ENCODE measurements around the gene DCAF4. TPM values are rescaled to one million over a fixed set of nuclear protein-coding genes. Genes with fewer than 3 reads are reported as not detected.

Gene DCAF4, protein sequence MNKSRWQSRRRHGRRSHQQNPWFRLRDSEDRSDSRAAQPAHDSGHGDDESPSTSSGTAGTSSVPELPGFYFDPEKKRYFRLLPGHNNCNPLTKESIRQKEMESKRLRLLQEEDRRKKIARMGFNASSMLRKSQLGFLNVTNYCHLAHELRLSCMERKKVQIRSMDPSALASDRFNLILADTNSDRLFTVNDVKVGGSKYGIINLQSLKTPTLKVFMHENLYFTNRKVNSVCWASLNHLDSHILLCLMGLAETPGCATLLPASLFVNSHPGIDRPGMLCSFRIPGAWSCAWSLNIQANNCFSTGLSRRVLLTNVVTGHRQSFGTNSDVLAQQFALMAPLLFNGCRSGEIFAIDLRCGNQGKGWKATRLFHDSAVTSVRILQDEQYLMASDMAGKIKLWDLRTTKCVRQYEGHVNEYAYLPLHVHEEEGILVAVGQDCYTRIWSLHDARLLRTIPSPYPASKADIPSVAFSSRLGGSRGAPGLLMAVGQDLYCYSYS
- 9.5 and 19.3 TPM in 2 replicates for total RNA-seq (2014; rRNA removed; shearing (Covaris generic))
- 11.5 and 13.8 TPM in 2 replicates for polyA plus RNA-seq (2015; cell fraction: cytosol; rRNA removed)
- polyA plus RNA-seq (2015; cell fraction: nucleus; rRNA removed) = 35.6 and 36.5 TPM in 2 replicates

DNA sequence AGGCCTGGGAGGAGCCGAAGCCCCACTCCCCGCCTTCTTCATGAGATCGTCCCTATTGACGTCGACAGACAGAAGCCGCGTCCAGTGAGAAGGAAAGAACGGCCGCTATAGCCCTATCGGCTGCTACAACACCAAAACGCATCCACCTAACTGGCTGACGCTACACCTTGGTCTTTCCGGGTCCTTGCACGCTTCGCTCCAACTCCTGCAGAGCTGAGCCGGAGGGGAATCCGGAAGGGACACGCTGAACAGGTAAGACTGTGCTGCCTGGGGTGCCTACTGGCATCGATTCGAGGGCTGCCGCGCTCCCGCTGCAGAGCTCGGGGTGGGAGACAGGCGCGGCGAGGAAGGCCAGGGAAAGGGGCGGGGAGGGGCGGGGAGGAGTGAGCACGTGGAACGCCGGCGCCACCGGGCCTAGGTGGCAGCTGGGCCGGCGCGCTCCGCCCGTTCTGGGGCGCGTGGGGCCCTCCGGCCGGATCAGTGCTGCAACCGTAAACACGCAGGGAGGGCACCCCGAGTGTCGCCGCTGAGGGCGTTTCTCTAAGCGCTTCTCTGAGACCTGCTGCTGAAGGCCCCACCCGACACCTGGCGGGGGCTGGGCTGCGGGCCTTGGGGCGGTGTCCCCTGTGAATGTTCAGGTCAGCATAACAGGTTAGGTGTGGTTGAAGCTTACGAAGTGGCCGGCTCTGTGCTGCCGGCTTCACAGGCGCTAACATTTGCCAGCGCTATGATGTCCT lies at the start of gene DCAF4:
TSS of gene DCAF4 (plus strand) at position 173 of the 737 bp plus-strand sequence. CDS start 11,515 bp downstream, outside the sequence.
- peak; percentile 94 for DNase-seq (ENCODE audit: low read depth)

DNA sequence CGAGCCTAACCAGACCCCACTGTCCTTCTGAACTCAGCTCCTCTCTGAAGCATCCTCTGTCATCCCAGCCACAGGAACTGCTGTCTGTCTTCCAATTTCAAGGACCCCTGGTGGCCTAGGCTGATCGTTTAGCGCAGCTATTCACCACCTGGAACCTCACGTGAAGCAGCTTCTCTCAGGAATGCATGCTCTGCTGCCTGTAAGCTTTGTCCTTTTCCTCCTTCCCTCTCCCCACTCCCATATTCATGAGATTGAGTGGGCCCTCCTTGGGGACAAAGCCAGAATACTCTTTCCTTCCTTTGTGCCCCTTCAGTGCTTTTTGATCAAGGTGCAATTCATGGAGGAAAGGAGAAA lies 49.6 kb upstream of the DCAF4 start:
- DNase-seq (ENCODE audit: low read depth) = no peak

DNA sequence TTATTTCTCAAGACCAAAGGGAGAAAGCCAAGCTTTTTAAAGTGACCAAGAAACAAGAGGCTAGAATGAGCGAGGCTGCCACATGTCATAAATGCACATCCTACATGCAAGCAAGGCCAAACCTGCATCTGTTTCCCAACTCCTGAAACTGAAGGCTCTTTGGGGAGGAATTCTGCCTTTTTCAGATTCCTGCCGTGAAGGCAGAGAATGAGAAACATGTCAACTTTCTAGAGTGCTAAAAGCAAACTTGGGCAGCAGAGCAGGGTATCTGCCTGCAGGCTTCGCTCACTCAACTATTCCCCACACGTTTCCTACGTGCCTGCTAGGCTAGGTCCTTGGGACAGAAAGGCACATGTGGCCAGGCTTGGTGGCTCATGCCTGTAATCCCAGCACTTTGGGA lies 47.5 kb upstream of the DCAF4 start:
- DNase-seq (ENCODE audit: low read depth) = no peak

DNA sequence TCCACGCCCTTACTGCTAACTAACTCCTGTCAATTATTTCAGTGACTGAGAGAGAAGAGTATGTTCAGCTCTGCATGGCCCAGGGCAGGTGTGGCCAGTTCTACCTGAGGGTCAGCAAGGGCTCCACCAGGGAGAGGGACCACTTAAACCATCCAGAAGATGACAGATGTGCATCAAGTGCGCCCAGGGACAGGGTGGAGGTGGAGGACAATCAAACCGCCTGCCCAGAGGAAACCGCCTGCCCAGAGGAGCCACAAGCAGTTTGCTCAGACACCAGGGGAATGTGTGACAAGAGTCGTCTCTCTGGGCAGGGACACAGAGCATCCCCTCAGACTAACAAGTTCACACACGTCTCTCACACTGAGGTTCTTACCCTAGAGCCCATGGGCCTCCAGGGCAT lies 46.8 kb upstream of the DCAF4 start:
- DNase-seq (ENCODE audit: low read depth) = no peak

DNA sequence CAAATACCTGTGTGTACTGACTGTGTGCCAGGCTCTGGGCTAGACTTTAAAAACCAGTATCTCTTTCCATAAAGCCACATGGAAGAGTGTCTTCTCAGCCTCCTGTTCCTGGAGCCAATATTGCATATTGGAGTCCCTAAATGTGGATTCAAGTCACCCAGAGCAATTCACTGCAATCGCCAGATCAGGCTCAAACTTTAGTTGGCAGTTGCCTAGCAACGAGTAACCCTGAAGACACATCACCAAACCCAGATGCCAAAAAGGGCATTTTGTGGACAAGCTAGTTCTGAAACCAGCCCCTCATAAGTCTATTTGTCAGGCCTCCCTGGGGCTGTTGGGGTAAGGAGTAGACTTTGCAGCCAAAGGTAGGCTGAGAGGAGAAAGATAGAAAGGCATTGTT lies 46.1 kb upstream of the DCAF4 start:
- DNase-seq (ENCODE audit: low read depth) = no peak

DNA sequence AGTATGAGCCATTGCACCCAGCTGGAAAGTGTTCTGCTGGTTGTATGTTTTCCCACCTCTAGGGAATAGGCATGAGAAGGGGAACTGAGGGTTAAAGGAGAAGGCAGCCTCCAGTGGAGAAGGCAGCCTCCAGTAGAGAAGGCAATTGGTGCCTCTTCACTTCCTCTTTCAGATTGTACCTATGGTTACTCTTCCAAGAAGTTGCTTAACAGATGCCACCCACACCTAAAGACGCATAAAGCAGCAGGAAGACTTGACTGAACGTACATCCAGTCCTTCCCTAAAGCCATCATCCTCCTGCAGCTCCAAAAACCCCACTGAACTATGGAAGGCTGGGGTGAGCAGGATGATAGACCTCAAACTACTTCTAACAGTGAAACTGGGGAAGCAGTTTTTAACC lies 45.4 kb upstream of the DCAF4 start:
- no peak for DNase-seq (ENCODE audit: low read depth)

DNA sequence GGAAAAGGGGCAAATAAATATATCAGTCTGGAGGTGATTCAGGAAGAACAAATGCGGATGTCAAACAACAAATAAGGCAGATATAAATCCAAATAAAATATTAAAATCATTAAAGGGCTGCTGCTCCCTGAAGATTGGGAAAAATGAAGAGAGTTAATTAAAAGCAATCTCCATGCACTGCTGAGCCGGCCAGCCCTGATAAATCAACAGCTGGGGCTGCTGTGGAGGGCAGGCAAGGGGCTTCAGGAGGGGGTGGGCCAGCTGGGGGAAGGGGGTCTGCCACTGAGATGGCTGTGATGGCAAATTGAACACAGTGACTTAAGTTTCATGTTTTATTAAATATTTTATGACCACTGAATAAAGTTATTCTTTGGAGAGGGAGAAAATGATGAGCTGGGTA lies 44.7 kb upstream of the DCAF4 start:
- no peak for DNase-seq (ENCODE audit: low read depth)

DNA sequence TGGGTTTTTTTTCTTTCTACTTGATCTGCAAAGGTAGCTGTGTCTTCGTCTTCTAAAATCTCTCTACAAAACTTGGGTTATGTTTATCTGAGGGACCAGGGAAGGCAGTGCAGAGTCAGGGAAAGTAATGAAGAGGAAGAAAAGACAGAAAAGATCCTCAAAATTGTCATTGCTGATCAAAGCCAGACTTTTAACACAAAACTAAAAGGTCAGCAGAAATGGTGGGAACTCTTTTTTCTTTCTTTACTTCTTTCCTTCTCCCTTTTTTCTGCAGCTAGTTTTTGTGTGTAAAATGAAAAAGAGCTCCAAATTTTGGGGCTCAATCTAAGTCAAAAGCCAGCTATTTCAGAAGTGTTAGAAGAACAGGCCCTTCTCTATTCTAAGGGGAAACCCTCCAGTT lies 44.2 kb upstream of the DCAF4 start:
- DNase-seq (ENCODE audit: low read depth) = no peak

DNA sequence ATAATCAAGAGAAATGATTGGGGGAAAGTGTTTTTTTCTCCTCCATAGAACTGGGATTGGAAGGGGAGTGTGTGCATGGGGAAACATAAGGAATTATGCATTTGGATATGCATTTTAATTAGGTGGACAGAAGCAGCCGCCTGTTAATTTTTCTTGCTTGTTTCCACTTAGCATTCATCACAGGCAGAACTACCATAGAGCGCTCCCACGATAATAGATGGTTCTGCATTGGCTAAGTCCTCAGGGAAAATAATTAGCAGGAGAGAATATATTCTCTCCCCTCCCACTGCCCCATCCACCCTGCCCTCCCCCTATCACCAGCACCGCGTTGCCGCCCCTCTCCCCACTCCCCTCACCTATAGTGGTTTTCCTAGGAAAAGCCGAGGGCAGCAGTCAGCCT lies 43.8 kb upstream of the DCAF4 start:
- no peak for DNase-seq (ENCODE audit: low read depth)

DNA sequence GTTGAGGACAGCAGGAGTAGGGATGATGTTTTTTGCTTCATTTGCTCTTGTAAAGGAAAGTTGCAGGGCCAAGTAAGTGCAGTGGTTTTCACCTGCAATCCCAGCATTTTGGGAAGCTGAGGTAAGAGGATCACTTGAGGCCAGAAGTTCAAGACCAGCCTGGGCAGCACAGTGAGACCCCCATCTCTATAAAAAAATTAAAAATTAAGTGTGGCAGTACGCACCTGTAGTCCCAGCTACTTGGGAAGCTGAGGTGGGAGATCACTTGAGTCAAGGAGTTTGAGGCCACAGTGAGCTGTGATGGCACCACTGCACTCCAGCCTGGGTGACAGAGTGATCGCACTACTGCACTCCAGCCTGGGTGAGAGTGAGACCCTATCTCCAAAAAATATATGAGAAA lies 43.2 kb upstream of the DCAF4 start:
- DNase-seq (ENCODE audit: low read depth) = no peak

DNA sequence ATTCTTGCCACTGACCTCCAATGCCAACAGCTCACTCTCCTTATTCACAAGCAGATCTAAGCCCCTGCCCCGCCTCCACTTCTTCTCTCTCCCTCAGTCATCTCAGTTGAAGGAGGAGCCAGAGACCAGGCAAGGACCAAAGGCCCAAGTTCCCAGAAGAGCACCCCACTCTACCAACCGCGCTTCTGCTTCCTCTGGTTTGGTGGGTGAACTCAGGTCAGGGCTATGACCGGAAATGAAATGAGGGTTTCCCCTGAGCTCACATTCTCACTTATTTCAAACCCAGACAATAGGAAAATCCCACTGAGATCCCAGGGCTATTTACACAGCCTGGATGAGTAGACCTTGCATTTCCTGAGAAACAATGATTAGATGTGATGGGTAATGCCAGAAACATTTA lies 42.3 kb upstream of the DCAF4 start:
- DNase-seq (ENCODE audit: low read depth) = peak; percentile 58

DNA sequence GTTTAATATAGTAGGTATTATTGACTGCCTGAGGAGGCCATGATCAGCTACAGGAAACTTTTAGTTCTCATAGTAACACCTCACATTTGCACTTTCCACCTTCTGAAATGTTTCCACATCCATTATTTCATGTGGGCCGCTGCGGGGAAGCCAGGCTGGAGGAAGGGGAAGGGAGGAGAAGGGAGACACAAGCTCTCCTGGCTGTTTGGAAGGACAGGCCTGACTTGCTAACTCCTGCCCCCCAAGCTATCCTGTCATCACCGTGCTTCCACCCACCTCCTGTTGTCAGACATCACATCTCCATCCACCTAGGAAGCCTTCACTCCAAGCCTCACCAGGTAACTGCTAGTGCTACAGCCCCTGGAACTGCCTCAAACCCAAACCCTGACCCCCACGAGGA lies 41.9 kb upstream of the DCAF4 start:
- no peak for DNase-seq (ENCODE audit: low read depth)

DNA sequence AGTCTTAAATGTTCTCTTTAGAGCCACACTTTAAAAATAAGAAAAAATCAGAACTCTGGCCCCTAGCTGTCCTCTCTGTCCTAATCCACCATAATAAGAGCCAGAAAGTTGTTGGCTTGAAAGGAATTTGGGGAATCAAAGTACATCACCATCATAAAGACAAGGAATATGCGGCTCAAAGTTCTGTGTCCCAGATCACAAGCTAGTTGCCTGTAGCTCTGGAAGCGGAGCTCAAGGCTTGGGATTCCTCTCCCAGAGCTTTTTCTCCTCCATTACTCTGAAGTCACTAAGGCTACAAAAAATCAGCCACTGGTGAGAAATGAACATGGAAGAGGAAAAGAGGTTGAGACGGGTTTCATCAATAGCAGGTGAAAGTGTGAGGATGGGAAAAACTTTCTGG lies 38.8 kb upstream of the DCAF4 start:
- no peak for DNase-seq (ENCODE audit: low read depth)

DNA sequence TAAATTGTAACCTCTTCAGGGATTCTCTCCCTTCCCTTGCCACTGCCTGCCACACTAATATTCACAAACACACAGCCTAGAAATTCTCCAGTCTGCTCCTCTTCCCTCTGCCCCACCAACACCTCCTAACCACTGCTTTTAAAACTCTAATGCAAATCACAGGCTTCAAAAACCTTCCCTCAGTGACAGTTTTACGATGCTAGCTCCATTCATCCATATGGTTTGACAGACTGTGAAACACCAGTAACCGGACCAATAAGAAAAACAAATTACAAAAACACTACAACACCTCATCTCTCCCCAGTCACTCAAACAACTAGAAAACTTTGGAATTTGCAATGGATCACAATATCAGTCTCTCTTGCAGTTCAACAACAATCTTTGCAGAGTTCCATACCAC lies 38.1 kb upstream of the DCAF4 start:
- DNase-seq (ENCODE audit: low read depth) = no peak

DNA sequence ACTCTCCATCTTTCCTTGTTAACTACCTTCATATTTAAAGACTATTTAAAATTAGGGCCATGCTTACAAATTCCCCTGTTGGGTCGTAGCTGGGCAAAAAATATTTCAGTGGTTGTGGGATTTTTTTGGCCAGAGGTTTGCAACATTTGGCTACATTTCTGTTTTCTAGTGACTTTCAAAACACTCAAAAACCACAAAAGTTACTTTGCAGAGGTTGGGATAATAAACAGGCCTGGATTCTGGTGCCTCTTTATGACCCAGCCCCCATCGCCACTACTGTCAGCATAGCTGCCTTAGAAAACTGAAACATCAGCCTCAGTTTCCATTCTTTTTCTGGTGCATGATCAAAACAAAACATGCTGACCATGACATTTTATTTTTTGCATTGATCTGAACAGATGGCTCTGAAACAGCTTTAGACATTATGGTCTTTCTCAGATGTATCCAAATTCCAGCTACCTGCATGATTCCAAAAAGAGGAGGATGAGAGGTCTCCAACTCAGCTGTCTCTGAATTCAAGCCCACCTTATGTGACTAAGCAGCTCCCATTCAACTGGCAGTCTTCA lies 37.5 kb upstream of the DCAF4 start:
- no peak for DNase-seq (ENCODE audit: low read depth)

DNA sequence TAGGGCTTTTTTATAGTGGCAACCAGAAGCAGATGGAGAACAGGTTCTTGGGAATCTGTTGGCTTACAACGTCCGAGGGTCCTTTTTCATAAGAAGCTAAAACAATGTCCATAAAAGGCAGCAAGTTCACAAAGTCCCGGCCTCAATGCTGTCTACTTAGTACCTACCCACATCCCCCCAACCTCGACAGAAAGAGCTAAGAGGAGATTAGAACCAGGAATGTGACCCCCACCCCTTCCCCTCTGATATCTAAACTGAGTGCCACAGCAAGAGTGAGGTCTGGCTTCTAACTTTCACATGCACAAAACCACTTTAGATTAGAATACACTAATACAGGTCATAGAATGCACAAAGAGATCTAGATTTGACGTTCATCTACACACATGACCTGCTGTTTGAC lies 36.9 kb upstream of the DCAF4 start:
- DNase-seq (ENCODE audit: low read depth) = no peak

DNA sequence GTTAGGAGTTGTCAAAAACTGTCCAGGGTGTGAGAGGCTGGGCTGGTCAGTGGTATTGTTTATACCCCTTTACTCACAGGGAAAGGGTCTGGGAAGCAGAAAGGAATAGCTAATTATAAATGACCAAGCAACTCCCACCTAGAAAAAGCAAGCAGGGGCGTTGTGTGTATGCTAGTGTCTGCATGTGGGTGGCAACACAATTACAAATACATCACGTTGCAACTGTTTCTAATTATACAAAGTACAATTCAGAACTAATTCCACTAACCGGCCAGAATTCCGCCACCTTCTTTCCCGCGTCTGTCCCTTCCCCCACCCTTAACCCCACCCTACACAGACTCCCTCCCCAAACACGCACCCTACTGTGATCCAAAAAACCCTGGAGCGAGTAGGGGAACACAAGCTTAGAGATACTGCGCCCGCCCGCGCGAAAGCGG lies 34.6 kb upstream of the DCAF4 start:
- no peak for DNase-seq (ENCODE audit: low read depth)

DNA sequence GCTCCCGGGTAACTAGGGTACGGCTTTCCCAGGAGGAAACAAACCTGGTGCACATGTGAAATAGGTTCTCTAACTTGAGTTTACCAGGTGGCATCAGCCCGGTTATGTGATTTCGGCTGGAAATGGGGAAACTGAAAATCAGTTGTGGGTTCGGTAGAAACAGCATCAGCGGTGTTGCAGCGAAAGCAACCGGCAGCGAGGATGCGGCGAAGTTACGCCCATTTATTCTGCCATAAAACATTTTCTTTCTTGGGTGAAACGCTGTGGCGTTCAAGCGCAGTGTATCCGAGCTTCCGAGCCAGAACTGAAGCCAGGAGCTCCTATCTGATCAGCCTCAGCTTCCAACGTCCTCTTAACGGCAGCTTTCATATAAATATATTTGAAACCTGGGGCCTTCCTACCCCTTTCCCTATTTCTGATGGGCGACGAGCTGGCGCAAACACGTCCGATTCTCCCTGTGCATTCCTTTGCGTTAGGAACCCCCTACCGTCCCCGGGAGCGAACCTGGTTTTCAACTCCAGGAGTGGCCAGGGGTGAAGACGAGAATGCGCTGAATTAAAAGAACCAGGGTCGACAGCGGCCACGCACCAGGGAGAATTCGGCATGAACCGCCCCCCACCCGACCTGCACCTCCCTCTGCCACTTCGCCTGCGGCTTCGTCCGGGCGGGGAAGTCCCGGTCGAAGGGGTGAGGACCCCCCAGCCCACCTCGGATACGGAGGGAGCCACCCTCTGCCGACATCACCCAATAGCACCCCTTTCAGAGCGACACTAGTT lies 34.0 kb upstream of the DCAF4 start:
- DNase-seq (ENCODE audit: low read depth) = peak; percentile 30

DNA sequence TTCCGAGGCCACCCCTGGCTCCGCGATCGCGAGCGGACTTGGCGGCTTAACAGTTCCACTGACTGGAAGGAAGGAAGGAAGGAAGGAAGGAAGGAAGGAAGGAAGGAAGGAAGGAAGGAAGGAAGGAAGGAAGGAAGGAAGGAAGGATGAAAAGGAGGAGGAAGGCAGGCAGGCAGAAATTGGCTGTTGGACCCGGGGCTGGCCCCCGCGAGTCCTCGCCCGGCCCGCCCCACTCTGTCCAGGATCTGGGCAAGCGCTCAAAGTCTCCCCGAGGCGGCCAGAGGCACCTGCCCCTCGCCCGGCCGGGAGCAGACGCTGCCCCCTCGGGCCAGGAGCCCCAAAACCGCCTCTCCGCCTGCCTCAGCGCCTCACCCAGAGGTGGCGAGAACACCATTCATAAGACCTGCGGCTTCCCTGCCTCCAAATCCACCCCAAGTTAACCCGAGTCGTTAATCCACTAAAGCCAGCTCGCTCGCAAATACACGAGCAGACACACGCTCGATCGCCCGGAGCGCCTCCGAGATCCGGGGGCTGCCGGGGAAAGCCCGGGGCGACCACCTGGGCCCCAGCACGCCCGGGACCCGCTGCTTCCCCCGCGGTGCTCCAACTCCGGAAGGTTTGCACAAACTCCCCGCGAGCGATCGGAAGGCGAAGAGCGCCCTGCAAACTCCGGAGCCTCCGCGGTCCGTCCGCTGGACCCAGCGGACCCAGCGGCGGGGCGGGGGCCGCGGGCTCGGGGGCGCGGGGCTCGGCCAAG lies 33.2 kb upstream of the DCAF4 start:
- DNase-seq (ENCODE audit: low read depth) = no peak

DNA sequence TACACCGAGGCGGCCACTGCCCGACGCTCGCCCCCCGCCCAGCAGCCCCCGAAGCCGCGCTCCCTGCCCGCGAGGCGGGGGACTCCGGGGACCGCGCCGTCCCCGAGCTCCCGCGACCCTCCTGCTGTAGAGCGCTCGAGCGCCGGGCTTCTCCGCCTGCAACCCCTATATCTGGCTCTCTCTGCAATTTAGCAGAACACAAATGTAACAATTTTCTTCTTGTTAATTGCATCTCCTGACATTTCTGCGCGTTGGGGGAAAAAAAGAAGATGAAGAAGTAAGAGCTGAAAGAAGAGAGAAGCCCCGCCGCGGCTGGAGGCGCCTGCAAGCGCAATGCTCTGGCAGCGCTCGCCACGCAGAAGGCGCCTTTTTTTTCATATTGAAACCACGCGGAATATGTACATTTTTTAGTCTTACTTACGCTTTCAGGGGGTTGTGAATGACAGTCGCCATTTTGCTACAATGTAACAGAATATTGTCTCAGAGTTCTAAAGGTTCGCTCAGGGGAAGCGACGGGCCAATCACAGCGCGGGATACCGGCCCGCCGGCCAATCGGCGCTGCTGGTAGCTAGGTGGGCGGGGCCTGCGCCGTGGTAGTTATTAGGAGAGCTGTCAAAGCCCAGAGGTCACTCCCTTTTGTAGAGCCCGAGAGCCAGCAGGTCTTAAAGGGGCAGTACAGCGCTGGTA lies 32.5 kb upstream of the DCAF4 start, which contains the start of gene DPF3:
TSS of gene DPF3 (minus strand) at position 466 of the 687 bp plus-strand sequence. CDS start at position 453, 13 bp downstream.
- DNase-seq (ENCODE audit: low read depth) = peak; percentile 98

Data from HT1080 (cell line).